Cerebellar cortex (tissue), 1 donor: Measurements from ENCODE around the gene IGF2BP2.
A peak's percentile ranks its signal among the peaks of the same experiment; 100 is the strongest.

ENCODE experiments used
- DNase-seq: peaks from one replicate; pipeline ENCODE4 v3.0.0-alpha.2; 2015; ENCODE audit warnings: low spot score

IGF2BP2 gene

GRCh38 chr3:185837414-185837813, 12.6 kb upstream of the IGF2BP2 start:
- no peak for DNase-seq

GRCh38 chr3:185831990-185832389, 7.1 kb upstream of the IGF2BP2 start:
- DNase-seq = no peak

- no peak for DNase-seq
These were observed 6.4 kb upstream of the IGF2BP2 start for GRCh38 chr3:185831195-185831594.

GRCh38 chr3:185830018-185830797, 5.4 kb upstream of the IGF2BP2 start:
- DNase-seq = no peak

GRCh38 chr3:185828755-185829154, 3.9 kb upstream of the IGF2BP2 start:
- DNase-seq = no peak

GRCh38 chr3:185827595-185828344, 2.9 kb upstream of the IGF2BP2 start:
- no peak for DNase-seq

GRCh38 chr3:185825639-185826481, 1.0 kb upstream of the IGF2BP2 start:
- DNase-seq = peak; percentile 40

GRCh38 chr3:185824051-185825005, 514 bp downstream of the IGF2BP2 start:
- peak; percentile 22 for DNase-seq

GRCh38 chr3:185823078-185824044, 1.5 kb downstream of the IGF2BP2 start:
- peak; percentile 44 for DNase-seq

GRCh38 chr3:185822221-185823000, 2.4 kb downstream of the IGF2BP2 start:
- peak; percentile 28 for DNase-seq

- peak; percentile 42 for DNase-seq
These were observed 3.7 kb downstream of the IGF2BP2 start for GRCh38 chr3:185820973-185821758.

- DNase-seq = no peak
These were observed 6.5 kb downstream of the IGF2BP2 start for GRCh38 chr3:185818267-185818875.

GRCh38 chr3:185815391-185816282, 9.2 kb downstream of the IGF2BP2 start:
- no peak for DNase-seq

- DNase-seq = no peak
These were observed 11.1 kb downstream of the IGF2BP2 start for GRCh38 chr3:185813691-185814215.

GRCh38 chr3:185813205-185813604, 11.6 kb downstream of the IGF2BP2 start:
- no peak for DNase-seq

- no peak for DNase-seq
These were observed 17.3 kb downstream of the IGF2BP2 start for GRCh38 chr3:185807445-185808068.
